UCSD-AML1 (cell line): ENCODE results near the gene CDH2.

Source experiments
- DNase-seq: peaks from one replicate; lab custom pipeline; 2025; ENCODE audit not compliant: unreplicated experiment; lab: John Stamatoyannopoulos, UW

The CDH2 gene

GRCh38 chr18:28003451-28003850, 173.5 kb downstream of the CDH2 start:
- no peak for DNase-seq

- no peak for DNase-seq
Measured at GRCh38 chr18:28002841-28003240, 174.1 kb downstream of the CDH2 start.

GRCh38 chr18:27996801-27997272, 180.1 kb downstream of the CDH2 start:
- DNase-seq = no peak

GRCh38 chr18:27995770-27996502, 181.0 kb downstream of the CDH2 start:
- no peak for DNase-seq

GRCh38 chr18:27994571-27994970, 182.4 kb downstream of the CDH2 start:
- no peak for DNase-seq

- DNase-seq = no peak
Measured at GRCh38 chr18:27991391-27991790, 185.5 kb downstream of the CDH2 start.

- no peak for DNase-seq
Measured at GRCh38 chr18:27985832-27986231, 191.1 kb downstream of the CDH2 start.

GRCh38 chr18:27983780-27984179, 193.2 kb downstream of the CDH2 start:
- DNase-seq = no peak

- no peak for DNase-seq
Measured at GRCh38 chr18:27976806-27977408, 200.0 kb downstream of the CDH2 start.

- DNase-seq = no peak
Measured at GRCh38 chr18:27970321-27970720, 206.6 kb downstream of the CDH2 start.

- no peak for DNase-seq
Measured at GRCh38 chr18:27969206-27969605, 207.7 kb downstream of the CDH2 start.

GRCh38 chr18:27967913-27968824, 208.8 kb downstream of the CDH2 start:
- no peak for DNase-seq

GRCh38 chr18:27966881-27967280, 210.0 kb downstream of the CDH2 start:
- no peak for DNase-seq

GRCh38 chr18:27964811-27965210, 212.1 kb downstream of the CDH2 start:
- no peak for DNase-seq

- no peak for DNase-seq
Measured at GRCh38 chr18:27959101-27959500, 217.8 kb downstream of the CDH2 start.

- no peak for DNase-seq
Measured at GRCh38 chr18:27956001-27956640, 220.8 kb downstream of the CDH2 start.

GRCh38 chr18:27954226-27954625, 222.7 kb downstream of the CDH2 start:
- no peak for DNase-seq

GRCh38 chr18:27952741-27953140, 224.2 kb downstream of the CDH2 start:
- no peak for DNase-seq

- DNase-seq = no peak
Measured at GRCh38 chr18:27950648-27951228, 226.2 kb downstream of the CDH2 start.

GRCh38 chr18:27948986-27949385, 227.9 kb downstream of the CDH2 start:
- no peak for DNase-seq

- no peak for DNase-seq
Measured at GRCh38 chr18:27942706-27943105, 234.2 kb downstream of the CDH2 start.
